NCI-H1105 treated with DMSO at 0.1 percent for 48 hours (cell line): Measurements from ENCODE around the gene HOXB5.

Experiments used
- DNase-seq: peaks from one replicate; lab custom pipeline; 2025; lab: John Stamatoyannopoulos, UW

HOXB5 gene

GRCh38 chr17:48546924-48547807 lies 46.4 kb downstream of the HOXB5 start:
- DNase-seq = peak; percentile 72

GRCh38 chr17:48546137-48546923 lies 47.2 kb downstream of the HOXB5 start:
- no peak for DNase-seq

GRCh38 chr17:48545539-48545938 lies 48.0 kb downstream of the HOXB5 start:
- no peak for DNase-seq

GRCh38 chr17:48545022-48545375 lies 48.6 kb downstream of the HOXB5 start, which contains the start of gene HOXB2:
TSS of gene HOXB2 (minus strand) at chr17:48545109. CDS start at chr17:48544911, 198 bp downstream.
- peak; percentile 73 for DNase-seq

GRCh38 chr17:48544349-48545021 lies 49.1 kb downstream of the HOXB5 start:
- DNase-seq = peak; percentile 51

- DNase-seq = peak; percentile 34
Observed at GRCh38 chr17:48543854-48544348, 49.7 kb downstream of the HOXB5 start.

GRCh38 chr17:48543107-48543853 lies 50.3 kb downstream of the HOXB5 start:
- peak; percentile 45 for DNase-seq

- DNase-seq = peak; percentile 42
Observed at GRCh38 chr17:48542698-48543106, 50.9 kb downstream of the HOXB5 start.

- peak; percentile 43 for DNase-seq
Observed at GRCh38 chr17:48542114-48542656, 51.4 kb downstream of the HOXB5 start.

- DNase-seq = peak; percentile 61
Observed at GRCh38 chr17:48541577-48542113, 51.9 kb downstream of the HOXB5 start.
